Thoracic aorta (tissue), 2 donors: ENCODE results near the gene TMCC1. TPM values are rescaled to one million over a fixed set of nuclear protein-coding genes. Genes with fewer than 3 reads are reported as not detected.

Experiments
- ATAC-seq: fragments of 150-250 bp; one replicate; pipeline ENCODE4 v1.8.0; 2017; ENCODE audit warnings: low read depth; ENCODE audit not compliant: insufficient number of reproducible peaks, low FRiP score
- DNase-seq: peaks from one replicate; pipeline ENCODE4 v3.0.0-alpha.2; 2020; ENCODE audit warnings: low spot score
- H3K27ac ChIP-seq, 2 donors: fragments of 200-600 bp; sonication (generic); 1 replicate in 1 of 2; 2 replicates in 1 of 2; pipeline ENCODE4 v1.5.1; 2016; ENCODE audit warnings: mild to moderate bottlenecking in 2 of 2, moderate library complexity in 2 of 2
- H3K27me3 ChIP-seq: fragments of 200-600 bp; sonication (generic); replicated peaks from 2 replicates; pipeline ENCODE4 v1.6.0; 2016; ENCODE audit warnings: mild to moderate bottlenecking; ENCODE audit not compliant: insufficient read depth
- H3K36me3 ChIP-seq: fragments of 200-600 bp; sonication (generic); one replicate; pipeline ENCODE4 v1.5.1; 2016
- H3K4me1 ChIP-seq, 2 donors: fragments of 200-600 bp; sonication (generic); 1 replicate in 1 of 2; 2 replicates in 1 of 2; pipeline versions ENCODE4 v1.5.1 to v1.6.0; 2016; ENCODE audit warnings: low read depth in 2 of 2, mild to moderate bottlenecking in 1 of 2; ENCODE audit not compliant: control insufficient read depth in 1 of 2
- H3K4me3 ChIP-seq: fragments of 200-600 bp; sonication (generic); 2 replicates; pipeline ENCODE4 v1.5.1; 2016; ENCODE audit warnings: mild to moderate bottlenecking
- H3K9me3 ChIP-seq: fragments of 200-600 bp; sonication (generic); 2 replicates; pipeline ENCODE4 v1.5.1; 2016
- total RNA-seq, 2 donors: library from RNA; depleted of rRNA; stranded (reverse); fragments of >200 nt; gene quantifications; one replicate each; pipeline versions ENCODE4 v1.1.0 to v1.2.3, GENCODE V29; 2016
- TF ChIP-seq, protein P1 (sequence below): fragments of 200-600 bp; sonication (generic); IDR thresholded peaks from one replicate; pipeline ENCODE4 v1.5.1; 2019; ENCODE audit warnings: antibody characterized with exemption

TMCC1 gene
- total RNA-seq, 2 donors from 2014 or later = 16.9 to 17.7 TPM

DNA sequence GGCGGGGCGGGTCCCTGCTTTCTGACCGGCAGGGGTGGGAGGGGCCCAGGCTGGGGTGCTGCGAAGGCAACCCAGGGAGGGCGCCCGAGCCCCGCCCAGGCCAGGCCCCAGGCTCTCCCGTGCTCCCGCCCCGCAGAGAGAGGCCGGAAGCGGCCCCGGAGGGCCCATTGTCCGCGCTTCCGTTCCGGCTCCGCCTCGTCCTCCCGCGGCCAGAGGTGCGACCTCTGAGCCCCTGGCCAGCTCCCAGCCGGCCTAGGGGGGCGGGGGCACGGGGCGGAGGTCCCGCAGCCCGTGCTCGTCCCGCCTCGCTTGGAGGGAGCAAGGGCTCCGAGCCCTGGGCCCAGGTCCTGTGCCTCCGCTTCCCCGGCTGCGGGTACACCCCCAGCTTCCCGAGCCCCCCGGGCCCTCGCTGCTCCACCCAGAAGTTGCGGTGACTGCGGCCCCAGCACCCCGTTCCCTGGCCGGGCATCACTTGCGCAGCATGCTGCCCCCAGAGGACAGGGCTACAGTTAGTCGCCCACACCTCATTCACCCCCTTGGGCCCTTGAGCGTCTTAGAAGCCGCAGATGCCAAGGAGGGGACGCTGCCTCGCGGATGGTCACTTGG lies 266.7 kb downstream of the TMCC1 start:
- TF ChIP-seq, protein P1, sequence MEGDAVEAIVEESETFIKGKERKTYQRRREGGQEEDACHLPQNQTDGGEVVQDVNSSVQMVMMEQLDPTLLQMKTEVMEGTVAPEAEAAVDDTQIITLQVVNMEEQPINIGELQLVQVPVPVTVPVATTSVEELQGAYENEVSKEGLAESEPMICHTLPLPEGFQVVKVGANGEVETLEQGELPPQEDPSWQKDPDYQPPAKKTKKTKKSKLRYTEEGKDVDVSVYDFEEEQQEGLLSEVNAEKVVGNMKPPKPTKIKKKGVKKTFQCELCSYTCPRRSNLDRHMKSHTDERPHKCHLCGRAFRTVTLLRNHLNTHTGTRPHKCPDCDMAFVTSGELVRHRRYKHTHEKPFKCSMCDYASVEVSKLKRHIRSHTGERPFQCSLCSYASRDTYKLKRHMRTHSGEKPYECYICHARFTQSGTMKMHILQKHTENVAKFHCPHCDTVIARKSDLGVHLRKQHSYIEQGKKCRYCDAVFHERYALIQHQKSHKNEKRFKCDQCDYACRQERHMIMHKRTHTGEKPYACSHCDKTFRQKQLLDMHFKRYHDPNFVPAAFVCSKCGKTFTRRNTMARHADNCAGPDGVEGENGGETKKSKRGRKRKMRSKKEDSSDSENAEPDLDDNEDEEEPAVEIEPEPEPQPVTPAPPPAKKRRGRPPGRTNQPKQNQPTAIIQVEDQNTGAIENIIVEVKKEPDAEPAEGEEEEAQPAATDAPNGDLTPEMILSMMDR = peak; percentile 20
- ATAC-seq (peak; percentile 59), DNase-seq (no peak)
- peaks cover 37 to 66% of the 10 kb centered on the region in 2 donors for H3K4me1 ChIP-seq
- H3K27ac ChIP-seq = peak overlapping the region; percentile 98
- no peaks in the 10 kb centered on the region for H3K36me3 ChIP-seq
- peak overlapping the region; percentile 74 for H3K4me3 ChIP-seq
- no peaks in the 10 kb centered on the region for H3K27me3 ChIP-seq
- no peaks in the 10 kb centered on the region for H3K9me3 ChIP-seq

GRCh38 chr3:129625072-129625874 lies 268.2 kb downstream of the TMCC1 start:
- no peaks in the 10 kb centered on the region for H3K27me3 ChIP-seq
- DNase-seq = no peak
- peak overlapping the region; percentile 98 for H3K27ac ChIP-seq
- no peak for ATAC-seq
- H3K9me3 ChIP-seq = no peaks in the 10 kb centered on the region
- no peaks in the 10 kb centered on the region for H3K36me3 ChIP-seq
- no peak overlapping the region for H3K4me3 ChIP-seq
- TF ChIP-seq, protein P1 = no peak
- peaks cover 37 to 66% of the 10 kb centered on the region in 2 donors for H3K4me1 ChIP-seq

GRCh38 chr3:129624347-129625071 lies 269.0 kb downstream of the TMCC1 start:
- H3K27ac ChIP-seq = peak overlapping the region; percentile 98
- H3K4me3 ChIP-seq = no peak overlapping the region
- ATAC-seq (no peak), DNase-seq (no peak)
- H3K36me3 ChIP-seq = no peaks in the 10 kb centered on the region
- TF ChIP-seq, protein P1 = no peak
- no peaks in the 10 kb centered on the region for H3K27me3 ChIP-seq
- H3K4me1 ChIP-seq = peaks cover 37 to 66% of the 10 kb centered on the region in 2 donors
- no peaks in the 10 kb centered on the region for H3K9me3 ChIP-seq

GRCh38 chr3:129623447-129624118 lies 269.9 kb downstream of the TMCC1 start:
- ATAC-seq (no peak), DNase-seq (no peak)
- Histone ChIP-seq H3K4me3 (no peak overlapping the region), H3K27me3 (no peaks in the 10 kb centered on the region), H3K27ac (peak overlapping the region; percentile 98), H3K4me1 (peaks cover 37 to 65% of the 10 kb centered on the region in 2 donors), H3K36me3 (no peaks in the 10 kb centered on the region), H3K9me3 (no peaks in the 10 kb centered on the region)
- TF ChIP-seq, protein P1 = no peak
